Activated gamma-delta T cell treated with Interleukin-2 at 50 U/mL for 16 hours (primary cell): ENCODE measurements around the gene C12orf54.
"Not testable (repeated sequence)": the region's sequence is repeated elsewhere in the genome, so short reads cannot be mapped to it uniquely, and the experiment has no call there.

Experiments
- DNase-seq: peaks from one replicate; pipeline ENCODE4 v3.0.0-alpha.2; 2020

C12orf54 gene

DNA sequence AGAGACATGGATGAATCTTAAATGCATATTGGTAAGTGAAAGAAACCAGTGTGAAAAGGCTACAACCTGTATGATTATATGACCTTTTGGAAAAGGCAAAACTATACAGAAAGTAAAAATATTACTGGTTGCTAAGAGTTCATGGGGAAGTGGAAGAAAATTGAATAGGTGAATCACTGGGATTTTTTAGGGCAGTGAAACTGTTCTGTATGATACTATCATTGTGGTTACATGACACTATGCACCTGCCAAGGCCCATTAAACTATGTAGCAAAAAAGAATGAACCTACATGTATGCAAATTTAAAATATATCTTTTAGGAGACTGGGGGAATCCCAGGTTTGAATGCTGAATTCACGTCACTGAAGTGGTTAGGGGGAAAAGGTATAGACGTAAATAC is 30.6 kb downstream of the C12orf54 start:
- DNase-seq: no peak

DNA sequence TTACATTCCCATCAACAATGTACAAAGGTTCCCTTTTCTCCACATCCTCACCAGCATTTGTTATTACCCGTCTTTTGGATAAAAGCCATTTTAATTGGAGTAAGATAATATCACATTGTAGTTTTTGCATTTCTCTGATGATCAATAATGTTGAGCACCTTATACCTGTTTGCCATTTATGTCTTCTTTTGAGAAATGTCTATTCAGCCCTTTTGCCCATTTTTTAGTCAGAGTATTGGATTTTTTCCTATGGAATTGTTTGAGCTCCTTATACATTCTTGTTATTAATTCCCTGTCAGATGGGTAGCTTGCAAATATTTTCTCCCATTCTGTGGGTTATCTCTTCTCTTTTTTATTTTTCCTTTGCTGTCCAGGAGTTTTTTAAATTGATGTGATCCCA is 32.4 kb downstream of the C12orf54 start:
- no peak for DNase-seq

DNA sequence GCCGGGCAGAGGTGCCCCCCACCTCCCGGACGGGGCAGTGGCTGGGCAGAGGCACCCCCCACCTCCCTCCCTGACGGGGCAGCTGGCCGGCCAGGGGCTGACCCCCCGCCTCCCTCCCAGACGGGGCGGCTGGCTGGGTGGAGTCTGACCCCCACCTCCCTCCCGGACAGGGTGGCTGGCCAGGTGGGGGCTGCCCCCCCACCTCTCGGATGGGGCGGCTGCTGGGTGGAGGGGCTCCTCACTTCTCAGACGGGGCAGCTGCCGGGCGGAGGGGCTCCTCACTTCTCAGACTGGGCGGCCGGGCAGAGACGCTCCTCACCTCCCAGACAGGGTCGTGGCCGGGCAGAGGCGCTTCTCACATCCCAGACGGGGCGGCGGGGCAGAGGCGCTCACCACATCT is 38.1 kb downstream of the C12orf54 start:
- not testable (repeated sequence) for DNase-seq

DNA sequence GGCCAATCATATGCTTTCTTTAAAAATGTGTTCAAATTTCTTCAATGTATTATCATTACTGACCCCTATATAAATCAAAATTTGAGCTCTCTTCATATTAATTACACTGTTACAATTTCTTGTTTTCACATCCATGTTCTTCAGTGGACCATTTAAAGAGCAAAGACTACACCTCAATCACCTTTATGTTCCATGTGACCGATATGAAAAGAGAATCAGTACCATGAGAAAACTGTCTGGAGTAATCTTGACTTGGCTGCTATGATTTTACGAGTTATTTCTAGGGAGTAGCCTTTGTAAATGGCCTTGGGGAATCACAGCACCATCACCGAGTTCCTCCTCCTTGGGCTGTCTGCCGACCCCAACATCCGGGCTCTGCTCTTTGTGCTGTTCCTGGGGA is 43.0 kb downstream of the C12orf54 start, which contains the start of gene OR8S1:
Gene OR8S1, plus strand, starts transcription at position 301 of the 400 bp plus-strand sequence. Its CDS starts 0 bp downstream, at position 301.
- DNase-seq: no peak

DNA sequence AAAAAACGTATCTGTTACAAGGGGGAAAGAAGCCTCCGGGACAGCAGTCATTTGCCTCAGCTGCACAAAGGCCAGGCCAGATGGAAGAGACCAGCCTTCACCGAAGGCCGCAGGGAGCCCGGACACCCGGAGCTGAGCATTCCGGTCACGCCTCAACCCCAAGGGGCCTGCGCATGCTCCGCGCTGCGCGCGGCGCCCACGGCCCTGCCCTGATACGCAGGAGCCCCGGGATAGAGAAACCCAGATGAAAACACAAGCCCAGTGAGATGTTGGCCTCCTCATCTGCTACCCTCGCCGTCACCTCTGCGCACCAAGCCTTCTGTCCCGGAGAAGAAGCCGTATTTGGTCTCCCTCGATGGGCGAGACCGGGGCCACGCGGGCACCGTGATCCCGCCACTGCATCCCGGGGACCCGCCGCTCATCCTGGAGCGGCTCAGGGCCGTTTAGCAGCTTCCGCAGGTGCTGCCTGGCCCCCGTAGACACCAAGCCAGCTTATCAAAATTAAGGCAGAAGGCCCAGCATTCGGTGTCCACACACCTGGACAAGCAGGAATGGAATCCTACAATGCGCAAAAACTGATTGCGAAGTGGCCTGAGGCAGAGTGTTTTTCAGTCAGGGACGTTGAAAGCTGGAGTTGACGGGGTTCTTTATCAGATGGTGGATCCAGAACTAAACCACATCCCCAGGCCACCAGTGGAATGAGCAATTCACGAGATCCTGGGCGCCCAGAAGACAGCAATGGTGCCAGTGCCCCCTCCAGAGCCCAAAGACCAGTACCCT is 45.8 kb downstream of the C12orf54 start:
- DNase-seq: no peak

DNA sequence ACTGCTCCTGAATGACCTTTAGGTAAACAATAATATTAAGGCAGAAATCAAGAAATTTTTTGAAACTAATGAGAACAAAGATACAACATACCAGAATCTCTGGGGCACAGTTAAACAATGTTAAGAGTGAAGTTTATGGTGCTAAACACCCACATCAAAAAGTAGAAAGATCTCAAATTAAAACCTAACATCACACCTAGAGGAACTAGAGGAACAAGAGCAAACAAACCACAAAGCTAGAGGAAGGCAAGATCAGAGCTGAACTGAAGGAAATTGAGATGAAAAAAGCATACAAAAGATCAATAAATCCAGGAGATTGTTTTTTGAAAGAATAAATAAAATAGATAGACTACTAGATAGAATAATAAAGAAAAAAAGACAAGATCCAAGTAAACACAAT is 50.3 kb downstream of the C12orf54 start:
- DNase-seq: no peak

DNA sequence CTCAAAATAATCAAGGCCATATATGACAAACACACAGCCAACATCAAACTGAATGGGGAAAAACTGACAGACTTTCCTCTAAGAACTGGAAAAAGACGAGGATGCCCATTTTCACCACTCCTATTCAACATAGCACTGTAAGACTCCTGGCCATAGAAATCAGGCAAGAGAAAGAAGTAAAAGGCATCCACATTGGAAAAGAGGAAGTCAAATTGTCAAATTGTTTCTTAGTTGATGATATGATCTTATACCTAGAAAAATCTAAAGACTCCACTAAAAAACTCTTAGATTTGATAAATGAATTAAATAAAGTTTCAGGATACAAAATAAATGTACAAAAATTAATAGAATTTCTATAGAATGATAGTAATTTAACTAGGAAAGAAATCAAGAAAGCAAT is 54.3 kb downstream of the C12orf54 start:
- no peak for DNase-seq

DNA sequence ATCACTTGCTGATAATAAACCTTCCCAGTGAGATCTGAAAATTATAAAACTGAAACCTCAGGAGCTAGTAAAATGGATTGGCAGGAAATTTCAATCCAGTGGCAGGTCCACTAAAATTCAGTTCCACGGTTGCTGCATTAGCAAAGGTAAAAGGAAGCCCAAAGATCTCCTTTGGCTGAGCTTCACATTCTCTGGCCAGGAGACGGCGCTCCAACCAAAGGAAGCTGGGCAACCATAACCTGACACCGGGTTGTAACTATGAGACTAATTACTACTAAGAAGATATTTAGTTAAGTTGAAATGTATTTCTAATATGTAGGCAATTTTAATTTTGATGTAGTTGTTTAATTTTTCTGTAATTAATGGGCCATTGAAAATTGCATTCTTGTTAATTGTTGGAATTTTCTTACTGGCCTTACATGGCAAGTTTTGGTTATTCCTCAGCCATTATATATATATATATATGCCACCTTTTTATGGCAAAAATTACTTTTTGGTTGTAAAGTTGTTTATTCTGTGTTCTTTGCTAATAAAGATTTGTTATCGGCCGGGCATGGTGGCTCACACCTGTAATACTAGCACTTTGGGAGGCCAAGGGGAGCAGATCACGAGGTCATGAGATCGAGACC is 60.1 kb downstream of the C12orf54 start:
- DNase-seq: peak; percentile 16

DNA sequence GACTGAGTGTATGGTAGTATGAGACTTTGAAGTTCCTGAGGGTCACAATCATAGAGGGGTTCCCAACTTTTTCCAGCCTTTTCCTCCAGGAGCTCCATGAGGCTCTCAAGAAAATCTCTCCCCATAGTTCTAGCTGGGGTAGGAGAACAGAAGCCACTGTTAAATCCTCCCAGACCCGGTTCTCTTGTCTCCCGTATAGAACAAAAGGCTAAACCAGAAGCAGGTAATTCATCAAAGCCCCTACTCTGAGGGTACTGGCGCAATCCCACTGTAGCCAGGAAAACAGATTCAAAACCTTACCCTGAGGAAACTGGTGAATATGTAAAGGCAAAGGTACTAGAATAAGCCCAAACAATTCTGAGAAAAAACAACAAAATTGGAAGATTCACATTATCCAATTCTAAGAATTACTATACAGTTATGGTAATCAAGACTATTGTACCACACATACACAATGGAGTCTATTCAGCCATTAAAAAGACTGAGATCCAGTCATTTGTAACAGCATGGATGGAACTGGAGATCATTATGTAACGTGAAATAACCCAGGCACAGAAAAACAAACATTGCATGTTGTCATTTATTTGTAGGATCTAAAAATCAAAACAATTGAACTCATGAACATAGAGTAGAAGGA is 63.7 kb downstream of the C12orf54 start:
- no peak for DNase-seq
